Keratinocyte (primary cell): ENCODE measurements around the gene TPH1. TPM values are rescaled to one million over a fixed set of nuclear protein-coding genes. Genes with fewer than 3 reads are reported as not detected.
"Not testable (repeated sequence)": the region's sequence is repeated elsewhere in the genome, so short reads cannot be mapped to it uniquely, and the experiment has no call there.

Experiments
- DNase-seq: peaks from one replicate; pipeline ENCODE4 v3.0.0-alpha.2; 2011; ENCODE audit warnings: low read depth, missing footprints, low spot score
- FAIRE-seq: peaks from 2 replicates; lab custom pipeline; 2011; peaks lifted over from hg19 to GRCh38; lab: Jason Lieb, UNC
- H2AFZ ChIP-seq: 2 replicates; pipeline ENCODE4 v1.6.0; 2012; ENCODE audit warnings: low read length, control low read depth, inconsistent platforms; ENCODE audit not compliant: control insufficient read depth
- H3K27ac ChIP-seq: 2 replicates; pipeline ENCODE4 v1.5.1; 2011; ENCODE audit warnings: low read length; ENCODE audit not compliant: control insufficient read depth, insufficient read depth
- H3K27me3 ChIP-seq: 3 replicates; pipeline ENCODE4 v1.6.0; 2011; ENCODE audit warnings: low read length; ENCODE audit not compliant: control insufficient read depth, insufficient read depth; ENCODE audit errors: extremely low read depth
- H3K36me3 ChIP-seq, 2 experiments: 2 replicates in 1 of 2; 3 replicates in 1 of 2; pipeline ENCODE4 v1.5.1; 2011; ENCODE audit warnings: low read length in 2 of 2, mild to moderate bottlenecking in 1 of 2; ENCODE audit not compliant: control insufficient read depth in 2 of 2, insufficient read depth in 2 of 2; ENCODE audit errors: extremely low read depth in 1 of 2
- H3K4me1 ChIP-seq: 3 replicates; pipeline ENCODE4 v1.5.1; 2011; ENCODE audit warnings: low read length; ENCODE audit not compliant: control insufficient read depth, insufficient read depth; ENCODE audit errors: extremely low read depth
- H3K4me2 ChIP-seq: 3 replicates; pipeline ENCODE4 v1.6.0; 2011; ENCODE audit warnings: low read depth, low read length; ENCODE audit not compliant: control insufficient read depth, insufficient read depth; ENCODE audit errors: extremely low read depth
- H3K4me3 ChIP-seq, 3 experiments: fragments of 200-600 bp in 1 of 3; sonication (generic) in 1 of 3; 2 replicates in 2 of 3; 3 replicates in 1 of 3; pipeline ENCODE4 v1.5.1; 2011 to 2016; ENCODE audit warnings: low read length in 3 of 3, mild to moderate bottlenecking in 3 of 3, control low read depth in 2 of 3, inconsistent platforms in 1 of 3, low read depth in 1 of 3, mixed read lengths in 1 of 3, mixed run types in 1 of 3, moderate library complexity in 1 of 3; ENCODE audit not compliant: control insufficient read depth in 2 of 3, insufficient read depth in 2 of 3; ENCODE audit errors: extremely low read depth in 1 of 3
- H3K79me2 ChIP-seq: 2 replicates; pipeline ENCODE4 v1.6.0; 2012; ENCODE audit warnings: low read length; ENCODE audit not compliant: control insufficient read depth, insufficient read depth
- H3K9ac ChIP-seq: 3 replicates; pipeline ENCODE4 v1.6.0; 2011; ENCODE audit warnings: low read length; ENCODE audit not compliant: control insufficient read depth, insufficient read depth; ENCODE audit errors: extremely low read depth
- H3K9me1 ChIP-seq: 3 replicates; pipeline ENCODE4 v1.6.0; 2011; ENCODE audit warnings: low read length; ENCODE audit not compliant: control insufficient read depth, insufficient read depth; ENCODE audit errors: extremely low read depth
- H3K9me3 ChIP-seq: 2 replicates; pipeline ENCODE4 v1.5.1; 2012; ENCODE audit warnings: low read depth, low read length; ENCODE audit not compliant: control insufficient read depth
- H4K20me1 ChIP-seq: 3 replicates; pipeline ENCODE4 v1.6.0; 2011; ENCODE audit warnings: low read length; ENCODE audit not compliant: control insufficient read depth, insufficient read depth; ENCODE audit errors: extremely low read depth
- CTCF ChIP-seq, 3 experiments: IDR thresholded peaks in 1 of 3; conservative IDR thresholded peaks in 1 of 3; optimal IDR thresholded peaks in 1 of 3; 2 replicates in 2 of 3; 3 replicates in 1 of 3; pipeline versions ENCODE3 to v1.5.1; 2011; ENCODE audit warnings: low read length in 3 of 3, mild to moderate bottlenecking in 3 of 3, moderate library complexity in 2 of 3, control low read depth in 1 of 3, inconsistent platforms in 1 of 3; ENCODE audit not compliant: insufficient read depth in 2 of 3; ENCODE audit errors: extremely low read depth in 1 of 3
- EZH2 ChIP-seq: IDR thresholded peaks from one replicate; pipeline ENCODE4 v1.6.1; 2012; ENCODE audit warnings: inconsistent platforms, mild to moderate bottlenecking, low read length, moderate library complexity
- dilution Hi-C: fragments of 300-500 bp; cut with MboI; formaldehyde crosslinking; loops from one replicate; pipeline ENCODE4 v1.7.0; 2020; ENCODE audit warnings: low sequenced_read_pairs; ENCODE audit not compliant: extremely low pct_ligation_motif_present
- polyA plus RNA-seq, 5 experiments: library from polyadenylated mRNA; depleted of rRNA in 3 of 5; stranded (reverse) in 3 of 5; stranded (forward) in 1 of 5; unstranded in 1 of 5; fragments of >200 nt; gene quantifications; 1 replicate in 1 of 5; 2 replicates in 3 of 5; 3 replicates in 1 of 5; pipeline versions ENCODE4 v1.2.1 to v1.2.3, GENCODE V29; 2011 to 2012; ENCODE audit warnings: missing spikeins in 2 of 5, low read depth in 1 of 5, low replicate concordance in 1 of 5

Gene TPH1
- polyA plus RNA-seq, 1 donor (not counting 4 experiments of a cell fraction or from before 2014, with no cell fraction given): 0.22 TPM

- no peaks in the 10 kb centered on the region for H3K79me2 ChIP-seq
- no peaks in the 10 kb centered on the region for H3K9me1 ChIP-seq
- H3K9ac ChIP-seq: no peak overlapping the region
- dilution Hi-C loops: no loop called here
- no peak overlapping the region for H3K27ac ChIP-seq
- no peaks in the 10 kb centered on the region for H4K20me1 ChIP-seq
- no peak overlapping the region for H2AFZ ChIP-seq
- no peak for DNase-seq
- peaks cover 0 to 3% of the 10 kb centered on the region in 2 experiments for H3K36me3 ChIP-seq
- no peaks in the 10 kb centered on the region for H3K4me1 ChIP-seq
- H3K4me2 ChIP-seq: no peak overlapping the region
- H3K9me3 ChIP-seq: no peaks in the 10 kb centered on the region
- no peak for FAIRE-seq
- H3K4me3 ChIP-seq: no peak overlapping the region
- no peaks in the 10 kb centered on the region for H3K27me3 ChIP-seq
- TF ChIP-seq EZH2 (no peak), CTCF (optimal IDR thresholded peaks at IDR 0.05 in 1 of 3, IDR thresholded peaks at IDR 0.05 in 1 of 3, conservative IDR thresholded peaks at IDR 0.05 in 1 of 3; ENCODE audit: extremely low read depth in 1 of 3, insufficient read depth in 2 of 3, low read length in 3 of 3) (no peak)
These were observed 44.9 kb downstream of the TPH1 start for GRCh38 chr11:18001191-18001590.

- dilution Hi-C loops: no loop called here
- no peak overlapping the region for H3K27ac ChIP-seq
- H3K27me3 ChIP-seq: no peaks in the 10 kb centered on the region
- H3K4me2 ChIP-seq: no peak overlapping the region
- H3K36me3 ChIP-seq: peaks cover 0 to 3% of the 10 kb centered on the region in 2 experiments
- H3K9me1 ChIP-seq: no peaks in the 10 kb centered on the region
- no peak overlapping the region for H2AFZ ChIP-seq
- H4K20me1 ChIP-seq: no peaks in the 10 kb centered on the region
- H3K79me2 ChIP-seq: no peaks in the 10 kb centered on the region
- H3K9me3 ChIP-seq: no peaks in the 10 kb centered on the region
- TF ChIP-seq EZH2 (no peak), CTCF (optimal IDR thresholded peaks at IDR 0.05 in 1 of 3, IDR thresholded peaks at IDR 0.05 in 1 of 3, conservative IDR thresholded peaks at IDR 0.05 in 1 of 3; ENCODE audit: extremely low read depth in 1 of 3, insufficient read depth in 2 of 3, low read length in 3 of 3) (no peak)
- H3K9ac ChIP-seq: no peak overlapping the region
- no peak for FAIRE-seq
- DNase-seq: no peak
- H3K4me1 ChIP-seq: no peaks in the 10 kb centered on the region
- H3K4me3 ChIP-seq: no peak overlapping the region
These were observed 45.3 kb downstream of the TPH1 start for GRCh38 chr11:18000760-18001159.

- H3K9me1 ChIP-seq, H3K4me3 ChIP-seq, DNase-seq, H2AFZ ChIP-seq, H3K36me3 ChIP-seq, H3K9me3 ChIP-seq, H3K4me2 ChIP-seq, H3K79me2 ChIP-seq, H3K27ac ChIP-seq, dilution Hi-C loops, H3K4me1 ChIP-seq, H4K20me1 ChIP-seq, H3K9ac ChIP-seq, FAIRE-seq, H3K27me3 ChIP-seq: not testable (repeated sequence)
These were observed 45.9 kb downstream of the TPH1 start for GRCh38 chr11:18000128-18000527.
